Measurements from ENCODE around the gene GMPR. TPM values are rescaled to one million over a fixed set of nuclear protein-coding genes. Genes with fewer than 3 reads are reported as not detected.

The GMPR gene
- total and polyA plus RNA-seq, 12 donors = 17.0 to 49.1 (median 26.3) TPM

DNA sequence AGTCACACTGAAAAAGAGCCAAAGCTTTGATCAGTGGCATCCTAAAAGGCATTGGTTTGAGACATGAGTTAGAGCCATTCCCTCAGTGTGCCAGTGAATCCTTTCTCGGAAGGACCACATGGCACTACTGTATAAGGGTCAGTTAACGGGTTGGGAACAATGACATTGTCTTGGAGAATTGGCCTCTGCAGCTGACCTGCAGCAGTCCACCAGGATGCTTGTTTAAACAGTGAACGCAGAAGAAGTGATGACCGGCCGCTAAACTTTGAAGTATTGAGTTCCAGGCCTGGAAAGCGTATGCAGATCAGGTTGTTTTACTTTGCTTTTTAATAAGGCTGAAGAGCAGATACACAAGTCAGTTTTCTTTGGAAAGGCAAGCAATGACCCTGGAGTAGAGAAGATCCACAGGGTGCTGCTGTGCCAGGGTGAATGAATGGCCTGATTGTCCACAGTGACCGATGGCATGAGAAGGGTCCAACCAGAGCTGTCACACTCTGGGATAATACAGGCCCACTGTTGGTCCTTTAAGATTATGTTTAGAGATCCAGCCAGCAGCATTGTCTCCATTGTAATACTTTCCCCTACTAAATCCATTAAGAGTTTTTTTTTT is 57.8 kb downstream of the GMPR start:
- Histone ChIP-seq H3K36me3 (replicated peaks in 1 of 2) (no peaks in the 10 kb centered on the region), H3K4me3 (no peak overlapping the region), H3K27ac (no peak overlapping the region), H3K27me3 (no peaks in the 10 kb centered on the region), H3K4me1 (replicated peaks in 1 of 2) (no peaks in the 10 kb centered on the region), H3K9me3 (replicated peaks in 1 of 3) (no peaks in the 10 kb centered on the region)
- DNase-seq = no peak
- intact Hi-C loops (cut with DNase I) = no loop called here
- no peak for TF ChIP-seq POLR2A (IDR thresholded peaks at IDR 0.05)
- TF ChIP-seq, protein P1, sequence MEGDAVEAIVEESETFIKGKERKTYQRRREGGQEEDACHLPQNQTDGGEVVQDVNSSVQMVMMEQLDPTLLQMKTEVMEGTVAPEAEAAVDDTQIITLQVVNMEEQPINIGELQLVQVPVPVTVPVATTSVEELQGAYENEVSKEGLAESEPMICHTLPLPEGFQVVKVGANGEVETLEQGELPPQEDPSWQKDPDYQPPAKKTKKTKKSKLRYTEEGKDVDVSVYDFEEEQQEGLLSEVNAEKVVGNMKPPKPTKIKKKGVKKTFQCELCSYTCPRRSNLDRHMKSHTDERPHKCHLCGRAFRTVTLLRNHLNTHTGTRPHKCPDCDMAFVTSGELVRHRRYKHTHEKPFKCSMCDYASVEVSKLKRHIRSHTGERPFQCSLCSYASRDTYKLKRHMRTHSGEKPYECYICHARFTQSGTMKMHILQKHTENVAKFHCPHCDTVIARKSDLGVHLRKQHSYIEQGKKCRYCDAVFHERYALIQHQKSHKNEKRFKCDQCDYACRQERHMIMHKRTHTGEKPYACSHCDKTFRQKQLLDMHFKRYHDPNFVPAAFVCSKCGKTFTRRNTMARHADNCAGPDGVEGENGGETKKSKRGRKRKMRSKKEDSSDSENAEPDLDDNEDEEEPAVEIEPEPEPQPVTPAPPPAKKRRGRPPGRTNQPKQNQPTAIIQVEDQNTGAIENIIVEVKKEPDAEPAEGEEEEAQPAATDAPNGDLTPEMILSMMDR (IDR thresholded peaks at IDR 0.05) = no peak
- WGBS, 4 donors = 91 to 98% (median 96%) methylated on average over 7 of the region's 7 CpGs

GRCh38 chr6:16299861-16300260 is 61.5 kb downstream of the GMPR start:
- no peaks in the 10 kb centered on the region for H3K4me1 ChIP-seq (replicated peaks in 1 of 2)
- 93 to 100% (median 95%) methylated on average over 3 of the region's 3 CpGs for WGBS, 4 donors
- H3K4me3 ChIP-seq = no peak overlapping the region
- no peaks in the 10 kb centered on the region for H3K27me3 ChIP-seq
- intact Hi-C loops (cut with DNase I) = no loop called here
- DNase-seq = no peak
- no peaks in the 10 kb centered on the region for H3K36me3 ChIP-seq (replicated peaks in 1 of 2)
- TF ChIP-seq, protein P1 (IDR thresholded peaks at IDR 0.05) = no peak
- TF ChIP-seq POLR2A (IDR thresholded peaks at IDR 0.05) = no peak
- H3K9me3 ChIP-seq (replicated peaks in 1 of 3) = no peaks in the 10 kb centered on the region
- no peak overlapping the region for H3K27ac ChIP-seq

DNA sequence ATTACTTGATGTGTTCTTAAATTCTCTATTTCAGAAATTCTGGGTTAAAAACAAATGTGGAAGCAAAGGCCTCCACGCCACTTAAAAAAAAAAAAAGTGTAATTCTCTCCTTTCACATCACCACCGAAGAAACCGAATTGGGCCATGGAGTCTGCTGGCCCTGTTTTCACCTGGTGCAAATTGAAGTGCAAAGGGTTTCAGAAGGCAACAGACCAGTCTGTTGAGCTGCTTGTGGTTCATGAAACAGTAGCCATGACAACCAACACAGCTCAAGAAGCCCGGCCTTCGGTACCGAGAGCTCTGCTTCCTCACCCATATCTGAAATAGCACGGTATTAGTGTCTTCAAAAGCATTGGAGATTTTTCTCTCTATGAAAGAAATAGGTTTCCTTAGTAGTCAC is 63.1 kb downstream of the GMPR start:
- Histone ChIP-seq H3K9me3 (replicated peaks in 1 of 3) (no peaks in the 10 kb centered on the region), H3K4me1 (replicated peaks in 1 of 2) (no peaks in the 10 kb centered on the region), H3K27me3 (no peaks in the 10 kb centered on the region), H3K36me3 (replicated peaks in 1 of 2) (no peaks in the 10 kb centered on the region), H3K4me3 (no peak overlapping the region), H3K27ac (no peak overlapping the region)
- no peak for DNase-seq
- WGBS, 4 donors = 90 to 94% (median 93%) methylated on average over 7 of the region's 7 CpGs
- TF ChIP-seq, protein P1 (IDR thresholded peaks at IDR 0.05) = no peak
- TF ChIP-seq POLR2A (IDR thresholded peaks at IDR 0.05) = no peak
- intact Hi-C loops (cut with DNase I) = no loop called here

DNA sequence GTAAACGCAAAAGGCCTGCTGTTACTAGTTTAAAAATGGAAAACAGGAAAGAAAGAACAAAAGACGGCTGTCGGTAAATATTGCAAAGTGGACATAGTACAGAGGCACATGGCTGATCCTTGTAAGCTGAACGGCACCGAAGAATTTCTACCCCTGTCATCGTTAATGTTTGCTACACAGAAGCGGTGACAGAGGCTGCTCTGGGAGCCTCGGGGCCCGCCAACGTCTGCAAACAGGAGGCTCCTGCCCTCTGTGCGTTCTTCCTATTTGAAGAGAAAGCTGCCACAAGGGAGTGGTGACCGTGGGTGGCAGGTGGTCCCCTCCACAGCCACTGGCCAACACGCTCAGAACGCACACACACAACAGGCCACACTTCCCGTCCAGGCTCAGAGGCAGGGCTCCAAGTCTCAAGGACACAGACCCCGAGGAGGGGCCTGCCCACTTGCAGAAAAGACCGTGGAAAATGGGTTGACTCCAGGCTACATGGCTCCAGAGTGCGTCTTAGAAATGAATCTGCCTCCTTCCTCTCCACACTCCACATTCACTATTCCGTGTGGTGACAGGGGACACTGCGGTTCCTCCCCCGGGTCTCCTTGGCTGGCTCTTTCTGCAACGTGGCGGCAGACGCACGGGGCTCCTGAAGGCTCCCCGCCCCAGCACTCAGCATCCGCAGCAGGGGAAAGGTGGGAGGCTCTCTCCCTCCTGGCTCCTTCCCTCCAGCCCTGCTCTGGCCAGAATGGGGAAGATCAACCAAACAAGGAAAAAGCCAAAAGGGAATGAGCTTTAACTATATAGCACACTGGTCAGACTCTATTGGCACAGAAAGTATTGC is 64.5 kb downstream of the GMPR start:
- Histone ChIP-seq H3K4me3 (no peak overlapping the region), H3K4me1 (replicated peaks in 1 of 2) (no peaks in the 10 kb centered on the region), H3K27ac (no peak overlapping the region), H3K36me3 (replicated peaks in 1 of 2) (no peaks in the 10 kb centered on the region), H3K9me3 (replicated peaks in 1 of 3) (no peaks in the 10 kb centered on the region), H3K27me3 (no peaks in the 10 kb centered on the region)
- WGBS, 4 donors = 78 to 83% (median 81%) methylated on average over 25 to 27 of the region's 27 CpGs
- intact Hi-C loops (cut with DNase I) = no loop called here
- DNase-seq = no peak
- TF ChIP-seq, protein P1 (IDR thresholded peaks at IDR 0.05) = no peak
- TF ChIP-seq POLR2A (IDR thresholded peaks at IDR 0.05) = no peak

Data from adrenal gland (tissue), 12 donors.